Activated CD4-positive, CD25-positive, alpha-beta regulatory T cell (primary cell): ENCODE measurements around the gene POLN.
"Not testable (repeated sequence)": the region's sequence is repeated elsewhere in the genome, so short reads cannot be mapped to it uniquely, and the experiment has no call there.

Experiments used
- DNase-seq, 4 experiments: peaks; one replicate each; lab custom pipeline; 2025; lab: John Stamatoyannopoulos, UW

The POLN gene

GRCh38 chr4:2163311-2163821 is 78.6 kb downstream of the POLN start:
- no peak for DNase-seq

- DNase-seq = not testable (repeated sequence)
Observed at GRCh38 chr4:2161092-2161703, 80.7 kb downstream of the POLN start.

GRCh38 chr4:2159931-2160330 is 82.0 kb downstream of the POLN start:
- no peak for DNase-seq

- DNase-seq = no peak
Observed at GRCh38 chr4:2155246-2155645, 86.7 kb downstream of the POLN start.

- no peak for DNase-seq
Observed at GRCh38 chr4:2154215-2154740, 87.6 kb downstream of the POLN start.

- DNase-seq = no peak
Observed at GRCh38 chr4:2151544-2151943, 90.4 kb downstream of the POLN start.

- DNase-seq = no peak
Observed at GRCh38 chr4:2150076-2150475, 91.8 kb downstream of the POLN start.

- DNase-seq = no peak
Observed at GRCh38 chr4:2142630-2143427, 99.1 kb downstream of the POLN start.

- no peak for DNase-seq
Observed at GRCh38 chr4:2141762-2142451, 100.0 kb downstream of the POLN start.

GRCh38 chr4:2141022-2141761 is 100.7 kb downstream of the POLN start:
- no peak for DNase-seq

GRCh38 chr4:2138846-2139500 is 102.9 kb downstream of the POLN start:
- no peak for DNase-seq

- DNase-seq = no peak
Observed at GRCh38 chr4:2136726-2137125, 105.2 kb downstream of the POLN start.

- DNase-seq = no peak
Observed at GRCh38 chr4:2135083-2135482, 106.8 kb downstream of the POLN start.

GRCh38 chr4:2132438-2132837 is 109.5 kb downstream of the POLN start:
- DNase-seq = no peak

GRCh38 chr4:2127609-2128332 is 114.2 kb downstream of the POLN start:
- DNase-seq = no peak

- DNase-seq = no peak
Observed at GRCh38 chr4:2126309-2127043, 115.4 kb downstream of the POLN start.

- DNase-seq = no peak
Observed at GRCh38 chr4:2125831-2126230, 116.1 kb downstream of the POLN start.

- no peak for DNase-seq
Observed at GRCh38 chr4:2125023-2125422, 116.9 kb downstream of the POLN start.

- DNase-seq = no peak
Observed at GRCh38 chr4:2116687-2117400, 125.1 kb downstream of the POLN start.
